B cell (primary cell): Measurements from ENCODE around the gene PARD3B.

Experiments used
- CTCF ChIP-seq: fragments of 200-600 bp; IDR thresholded peaks from one replicate; pipeline ENCODE4 v1.8.0; 2022; ENCODE audit warnings: antibody characterized with exemption, mild to moderate bottlenecking
- EZH2 ChIP-seq: IDR thresholded peaks from 2 replicates; pipeline ENCODE4 v1.6.1; 2012; ENCODE audit warnings: borderline replicate concordance, low read depth, mild to moderate bottlenecking, moderate library complexity, low read length; ENCODE audit not compliant: insufficient read depth, poor library complexity, severe bottlenecking

- no peak for TF ChIP-seq CTCF
- TF ChIP-seq EZH2, result no peak
Observed at GRCh38 chr2:204808494-204808893, 263.2 kb downstream of the PARD3B start.
